Measurements from ENCODE around the gene MAPT.

Gene MAPT

GRCh38 chr17:45990886-45991285, 96.5 kb downstream of the MAPT start:
- Histone ChIP-seq H3K9ac (ENCODE audit: low read length) (no peak overlapping the region), H3K27ac (ENCODE audit: low read length) (no peak overlapping the region), H3K4me3 (ENCODE audit: low read length) (no peak overlapping the region), H3K4me1 (ENCODE audit: control insufficient read depth, low read depth, low read length) (peaks cover 5% of the 10 kb centered on the region), H3K36me3 (ENCODE audit: control insufficient read depth, low read depth, low read length) (no peaks in the 10 kb centered on the region), H3K27me3 (ENCODE audit: control insufficient read depth, insufficient read depth, low read length) (no peaks in the 10 kb centered on the region), H3K9me3 (ENCODE audit: control insufficient read depth, low read depth, low read length) (no peaks in the 10 kb centered on the region)

- Histone ChIP-seq H3K4me3 (ENCODE audit: low read length) (no peak overlapping the region), H3K9ac (ENCODE audit: low read length) (no peak overlapping the region), H3K27ac (ENCODE audit: low read length) (no peak overlapping the region), H3K9me3 (ENCODE audit: control insufficient read depth, low read depth, low read length) (no peaks in the 10 kb centered on the region), H3K36me3 (ENCODE audit: control insufficient read depth, low read depth, low read length) (no peaks in the 10 kb centered on the region), H3K27me3 (ENCODE audit: control insufficient read depth, insufficient read depth, low read length) (no peaks in the 10 kb centered on the region), H3K4me1 (ENCODE audit: control insufficient read depth, low read depth, low read length) (peaks cover 5% of the 10 kb centered on the region)
Observed at GRCh38 chr17:45991341-45991740, 97.0 kb downstream of the MAPT start.

- Histone ChIP-seq H3K4me3 (ENCODE audit: low read length) (no peak overlapping the region), H3K9ac (ENCODE audit: low read length) (no peak overlapping the region), H3K4me1 (ENCODE audit: control insufficient read depth, low read depth, low read length) (peaks cover 5% of the 10 kb centered on the region), H3K9me3 (ENCODE audit: control insufficient read depth, low read depth, low read length) (no peaks in the 10 kb centered on the region), H3K27me3 (ENCODE audit: control insufficient read depth, insufficient read depth, low read length) (no peaks in the 10 kb centered on the region), H3K36me3 (ENCODE audit: control insufficient read depth, low read depth, low read length) (no peaks in the 10 kb centered on the region), H3K27ac (ENCODE audit: low read length) (no peak overlapping the region)
Observed at GRCh38 chr17:45992175-45992574, 97.8 kb downstream of the MAPT start.

- no peak overlapping the region for H3K9ac ChIP-seq (ENCODE audit: low read length)
- no peaks in the 10 kb centered on the region for H3K27me3 ChIP-seq (ENCODE audit: control insufficient read depth, insufficient read depth, low read length)
- H3K27ac ChIP-seq (ENCODE audit: low read length): no peak overlapping the region
- peaks cover 5% of the 10 kb centered on the region for H3K4me1 ChIP-seq (ENCODE audit: control insufficient read depth, low read depth, low read length)
- H3K4me3 ChIP-seq (ENCODE audit: low read length): no peak overlapping the region
- H3K36me3 ChIP-seq (ENCODE audit: control insufficient read depth, low read depth, low read length): no peaks in the 10 kb centered on the region
- no peaks in the 10 kb centered on the region for H3K9me3 ChIP-seq (ENCODE audit: control insufficient read depth, low read depth, low read length)
Observed at GRCh38 chr17:45992904-45993303, 98.5 kb downstream of the MAPT start.

GRCh38 chr17:45993962-45994627, 99.7 kb downstream of the MAPT start:
- no peak overlapping the region for H3K27ac ChIP-seq (ENCODE audit: low read length)
- no peaks in the 10 kb centered on the region for H3K27me3 ChIP-seq (ENCODE audit: control insufficient read depth, insufficient read depth, low read length)
- H3K36me3 ChIP-seq (ENCODE audit: control insufficient read depth, low read depth, low read length): no peaks in the 10 kb centered on the region
- no peak overlapping the region for H3K9ac ChIP-seq (ENCODE audit: low read length)
- H3K9me3 ChIP-seq (ENCODE audit: control insufficient read depth, low read depth, low read length): no peaks in the 10 kb centered on the region
- H3K4me3 ChIP-seq (ENCODE audit: low read length): no peak overlapping the region
- H3K4me1 ChIP-seq (ENCODE audit: control insufficient read depth, low read depth, low read length): peaks cover 5% of the 10 kb centered on the region

- Histone ChIP-seq H3K27me3 (ENCODE audit: control insufficient read depth, insufficient read depth, low read length) (no peaks in the 10 kb centered on the region), H3K27ac (ENCODE audit: low read length) (no peak overlapping the region), H3K4me3 (ENCODE audit: low read length) (no peak overlapping the region), H3K9me3 (ENCODE audit: control insufficient read depth, low read depth, low read length) (no peaks in the 10 kb centered on the region), H3K9ac (ENCODE audit: low read length) (no peak overlapping the region), H3K36me3 (ENCODE audit: control insufficient read depth, low read depth, low read length) (no peaks in the 10 kb centered on the region), H3K4me1 (ENCODE audit: control insufficient read depth, low read depth, low read length) (peaks cover 5% of the 10 kb centered on the region)
Observed at GRCh38 chr17:45994987-45995386, 100.6 kb downstream of the MAPT start.

- no peaks in the 10 kb centered on the region for H3K36me3 ChIP-seq (ENCODE audit: control insufficient read depth, low read depth, low read length)
- no peaks in the 10 kb centered on the region for H3K27me3 ChIP-seq (ENCODE audit: control insufficient read depth, insufficient read depth, low read length)
- no peaks in the 10 kb centered on the region for H3K9me3 ChIP-seq (ENCODE audit: control insufficient read depth, low read depth, low read length)
- H3K4me3 ChIP-seq (ENCODE audit: low read length): no peak overlapping the region
- H3K4me1 ChIP-seq (ENCODE audit: control insufficient read depth, low read depth, low read length): peaks cover 5% of the 10 kb centered on the region
- no peak overlapping the region for H3K27ac ChIP-seq (ENCODE audit: low read length)
- H3K9ac ChIP-seq (ENCODE audit: low read length): no peak overlapping the region
Observed at GRCh38 chr17:45995627-45996270, 101.4 kb downstream of the MAPT start.

- no peak overlapping the region for H3K9ac ChIP-seq (ENCODE audit: low read length)
- no peaks in the 10 kb centered on the region for H3K36me3 ChIP-seq (ENCODE audit: control insufficient read depth, low read depth, low read length)
- no peak overlapping the region for H3K4me3 ChIP-seq (ENCODE audit: low read length)
- no peaks in the 10 kb centered on the region for H3K27me3 ChIP-seq (ENCODE audit: control insufficient read depth, insufficient read depth, low read length)
- H3K9me3 ChIP-seq (ENCODE audit: control insufficient read depth, low read depth, low read length): no peaks in the 10 kb centered on the region
- H3K27ac ChIP-seq (ENCODE audit: low read length): no peak overlapping the region
- H3K4me1 ChIP-seq (ENCODE audit: control insufficient read depth, low read depth, low read length): peaks cover 5% of the 10 kb centered on the region
Observed at GRCh38 chr17:45996282-45996937, 102.1 kb downstream of the MAPT start.

- no peaks in the 10 kb centered on the region for H3K27me3 ChIP-seq (ENCODE audit: control insufficient read depth, insufficient read depth, low read length)
- H3K9ac ChIP-seq (ENCODE audit: low read length): no peak overlapping the region
- peaks cover 5% of the 10 kb centered on the region for H3K4me1 ChIP-seq (ENCODE audit: control insufficient read depth, low read depth, low read length)
- no peaks in the 10 kb centered on the region for H3K9me3 ChIP-seq (ENCODE audit: control insufficient read depth, low read depth, low read length)
- no peak overlapping the region for H3K27ac ChIP-seq (ENCODE audit: low read length)
- H3K4me3 ChIP-seq (ENCODE audit: low read length): no peak overlapping the region
- H3K36me3 ChIP-seq (ENCODE audit: control insufficient read depth, low read depth, low read length): no peaks in the 10 kb centered on the region
Observed at GRCh38 chr17:45997166-45997565, 102.8 kb downstream of the MAPT start.

GRCh38 chr17:45997624-45998023, 103.3 kb downstream of the MAPT start:
- no peaks in the 10 kb centered on the region for H3K27me3 ChIP-seq (ENCODE audit: control insufficient read depth, insufficient read depth, low read length)
- no peaks in the 10 kb centered on the region for H3K9me3 ChIP-seq (ENCODE audit: control insufficient read depth, low read depth, low read length)
- no peak overlapping the region for H3K4me3 ChIP-seq (ENCODE audit: low read length)
- H3K27ac ChIP-seq (ENCODE audit: low read length): no peak overlapping the region
- H3K36me3 ChIP-seq (ENCODE audit: control insufficient read depth, low read depth, low read length): no peaks in the 10 kb centered on the region
- H3K9ac ChIP-seq (ENCODE audit: low read length): no peak overlapping the region
- H3K4me1 ChIP-seq (ENCODE audit: control insufficient read depth, low read depth, low read length): peaks cover 5% of the 10 kb centered on the region

GRCh38 chr17:45998987-45999899, 104.9 kb downstream of the MAPT start, which contains the start of gene STH:
TSS of gene STH (plus strand) at chr17:45999250. CDS start at chr17:45999280, 30 bp downstream.
- Histone ChIP-seq H3K27ac (ENCODE audit: low read length) (no peak within 1 kb of the TSS), H3K4me3 (ENCODE audit: low read length) (no peak within 1 kb of the TSS), H3K4me1 (ENCODE audit: control insufficient read depth, low read depth, low read length) (no peaks in the 10 kb centered on the region), H3K27me3 (ENCODE audit: control insufficient read depth, insufficient read depth, low read length) (no peaks in the 10 kb centered on the region), H3K9me3 (ENCODE audit: control insufficient read depth, low read depth, low read length) (no peaks in the 10 kb centered on the region), H3K36me3 (ENCODE audit: control insufficient read depth, low read depth, low read length) (no peaks in the 10 kb centered on the region), H3K9ac (ENCODE audit: low read length) (no peak within 1 kb of the TSS)
